OCI-M1 (cell line): ENCODE measurements around the gene MLPH.

ENCODE experiments used
- DNase-seq: peaks from one replicate; lab custom pipeline; 2025; lab: John Stamatoyannopoulos, UW

The MLPH gene

DNA sequence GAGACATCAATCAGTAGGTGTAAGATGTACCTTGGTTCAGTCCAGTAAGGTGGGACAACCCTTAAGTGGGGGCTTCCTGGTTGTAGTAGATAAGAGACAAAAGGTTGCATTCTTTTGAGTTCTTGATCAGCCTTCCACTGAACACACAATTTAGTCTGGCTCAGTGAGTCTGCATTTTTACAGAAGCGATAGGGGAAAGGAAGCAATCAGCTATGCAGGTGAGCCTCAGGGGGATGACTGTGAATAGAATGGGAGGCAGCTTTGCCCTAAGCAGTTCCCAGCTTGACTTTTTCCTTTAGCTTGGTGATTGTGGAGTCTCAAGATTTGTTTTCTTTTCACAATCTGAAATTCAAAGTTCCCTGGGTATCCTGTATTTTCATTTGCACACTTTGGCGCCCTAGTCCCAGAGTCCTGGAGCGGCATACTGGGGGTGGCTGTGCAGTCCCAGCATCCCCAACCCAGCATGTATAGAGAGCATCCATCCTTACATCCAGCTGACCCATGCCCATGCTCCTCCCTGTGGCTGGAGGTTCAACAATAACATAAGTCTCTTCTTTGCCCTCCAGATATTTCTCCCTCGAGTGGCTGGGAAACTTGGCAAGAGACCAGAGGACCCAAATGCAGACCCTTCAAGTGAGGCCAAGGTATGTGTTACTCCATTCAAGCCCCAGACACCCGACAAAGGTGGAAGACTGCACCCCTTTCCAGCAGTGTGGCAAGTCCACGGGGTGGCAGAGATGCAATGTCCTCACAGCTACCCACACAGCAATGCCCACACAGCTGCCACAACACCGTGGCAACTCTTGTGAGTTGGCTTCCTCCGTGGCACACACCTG lies 59.2 kb downstream of the MLPH start:
- no peak for DNase-seq

DNA sequence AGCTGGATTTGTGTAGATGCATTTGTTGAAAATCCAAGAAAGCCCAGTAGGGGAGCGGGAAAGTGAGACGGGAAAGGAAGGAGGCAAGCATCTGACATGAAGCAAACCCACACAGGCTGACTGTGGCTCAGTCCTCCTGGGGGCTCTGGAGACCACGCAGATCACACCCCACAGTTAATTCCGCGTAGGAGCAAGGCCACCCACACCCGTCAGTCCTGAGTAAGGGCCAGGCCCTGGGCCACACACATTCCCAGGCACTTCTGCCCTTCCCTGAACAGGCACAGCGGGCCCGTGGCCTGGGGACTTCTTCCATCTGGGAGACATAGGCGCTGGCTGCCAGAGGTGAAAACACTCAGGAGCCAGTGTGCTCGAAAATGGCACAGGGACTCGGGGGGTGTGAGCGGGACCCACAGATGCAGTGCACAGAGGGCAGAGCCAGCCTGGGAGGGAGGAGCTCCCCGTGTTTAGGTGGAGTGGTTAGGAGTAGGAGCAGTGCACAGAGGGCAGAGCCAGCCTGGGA lies 59.9 kb downstream of the MLPH start:
- DNase-seq, result no peak

DNA sequence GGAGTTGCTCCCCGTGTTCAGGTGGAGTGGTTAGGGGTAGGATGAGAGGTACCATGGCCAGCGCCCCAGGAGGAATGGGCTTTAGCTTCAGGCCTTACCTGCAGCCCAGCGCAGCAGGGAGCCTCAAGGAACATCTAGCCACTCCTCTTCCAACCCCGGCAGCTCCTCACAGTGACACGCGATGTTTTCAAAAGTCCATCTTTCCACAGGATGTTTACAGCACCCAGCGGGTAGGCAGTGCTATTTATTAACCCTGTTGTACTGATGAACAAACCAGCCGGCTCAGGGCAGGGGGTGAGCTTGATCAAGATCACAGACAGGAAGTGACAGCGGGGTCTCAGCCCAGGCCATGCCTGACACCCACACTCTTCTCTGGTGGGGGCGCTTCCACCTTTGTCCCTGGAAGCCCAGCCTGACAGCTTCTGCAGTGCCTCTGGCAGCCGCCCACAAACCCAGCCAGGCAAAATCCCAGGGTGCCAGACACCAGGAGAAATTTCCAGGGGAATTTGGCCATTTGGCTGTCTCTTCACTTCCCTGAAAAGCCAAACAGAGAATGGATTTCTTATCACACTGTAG lies 60.9 kb downstream of the MLPH start:
- no peak for DNase-seq

DNA sequence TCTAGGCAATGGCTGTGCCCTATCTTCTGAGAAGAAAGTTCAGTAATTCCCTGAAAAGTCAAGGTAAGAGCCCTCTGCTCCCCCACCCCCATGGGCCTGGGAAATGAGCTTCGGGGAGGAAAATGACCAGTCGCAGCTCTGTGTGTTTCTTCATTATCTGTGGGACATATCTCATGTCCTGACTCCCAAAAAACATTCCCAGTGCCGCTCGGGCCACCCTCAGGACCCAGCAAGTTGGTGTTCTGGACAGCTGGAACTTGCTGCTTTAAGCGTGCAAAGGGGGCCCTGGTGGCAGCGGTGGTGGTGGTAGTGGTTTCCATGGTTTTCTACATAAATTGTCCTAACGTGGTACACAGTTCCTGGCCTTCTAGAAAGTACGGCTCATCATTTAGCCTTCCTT lies 62.2 kb downstream of the MLPH start:
- DNase-seq, result no peak

DNA sequence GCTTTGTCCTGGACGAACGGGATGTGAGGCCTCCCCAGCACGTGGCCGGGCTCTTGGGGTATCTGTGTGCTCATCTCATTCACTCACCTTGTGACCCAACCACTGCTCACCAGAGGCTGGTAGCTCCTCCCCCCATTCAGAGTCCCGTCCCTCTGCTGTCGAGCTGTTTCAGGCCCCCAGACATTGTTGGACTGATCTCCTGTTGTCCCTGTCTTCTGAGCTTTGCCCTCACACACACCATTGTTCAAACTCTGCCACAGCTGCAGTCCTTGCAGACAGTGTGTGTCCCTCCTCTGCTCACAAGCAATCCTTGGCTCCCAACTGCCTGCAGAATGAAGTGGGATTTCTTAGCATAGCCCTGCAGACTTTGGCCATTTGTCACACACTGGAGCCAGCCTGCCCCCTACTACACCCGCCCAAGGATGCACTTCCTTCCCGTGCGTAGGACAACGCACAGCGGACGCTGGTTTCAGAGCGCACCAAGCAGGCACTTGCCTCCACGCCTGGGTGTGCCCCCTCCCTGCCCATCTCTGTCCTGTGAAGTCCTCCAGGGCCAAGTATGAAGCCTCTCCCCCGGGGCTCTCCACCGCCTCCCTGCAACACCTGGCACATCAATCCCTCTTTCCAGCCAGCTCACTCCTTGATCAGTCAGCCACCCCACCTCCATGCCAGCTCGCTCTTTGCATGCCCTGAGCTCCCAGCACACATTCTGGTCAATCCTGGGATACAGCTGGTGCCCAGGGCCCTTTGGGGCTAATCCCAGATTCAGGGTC lies 62.8 kb downstream of the MLPH start:
- no peak for DNase-seq

DNA sequence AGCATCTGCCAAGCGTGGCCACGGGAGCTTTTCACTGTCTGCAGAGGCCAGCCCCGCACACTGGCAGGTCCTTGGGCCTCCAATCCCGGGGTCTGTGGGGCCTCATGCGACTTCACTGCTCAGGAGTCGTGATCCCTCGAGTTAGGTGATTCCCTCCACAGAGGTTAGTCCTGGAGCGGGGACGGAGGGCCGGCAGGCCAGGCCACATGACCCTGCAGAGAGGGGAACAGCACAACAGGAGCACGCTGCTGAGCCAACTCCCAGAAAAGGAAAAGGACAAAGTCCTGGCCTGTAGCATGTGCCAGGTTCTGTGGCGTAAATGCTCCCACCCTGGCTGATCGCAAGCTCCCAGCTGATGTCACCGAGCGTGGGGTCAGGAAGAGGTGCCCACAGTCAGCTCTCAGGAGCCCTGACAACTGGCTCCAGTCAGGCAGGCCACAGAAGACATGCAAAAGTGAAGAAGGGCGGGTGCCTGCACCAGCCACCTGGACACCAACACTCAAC lies 64.1 kb downstream of the MLPH start:
- no peak for DNase-seq

DNA sequence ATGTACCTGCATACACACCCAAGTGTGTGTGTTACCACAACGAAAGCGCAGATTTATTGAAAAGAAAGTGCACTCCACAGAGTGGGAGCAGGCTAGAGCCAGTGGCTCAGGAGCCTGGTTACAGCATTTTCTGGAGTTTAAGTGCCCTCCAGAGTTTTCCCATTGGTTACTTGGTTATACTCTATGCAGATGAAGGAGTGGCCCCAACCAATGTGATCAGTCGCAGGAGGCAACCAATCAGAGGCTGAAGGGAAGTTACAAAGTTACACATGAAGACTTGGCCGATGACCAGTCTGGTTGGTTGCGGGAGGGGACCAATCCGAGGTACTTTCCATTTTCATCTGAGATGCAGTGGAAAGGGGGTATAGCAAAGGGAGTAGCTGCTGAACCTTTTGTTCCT lies 65.9 kb downstream of the MLPH start:
- no peak for DNase-seq

DNA sequence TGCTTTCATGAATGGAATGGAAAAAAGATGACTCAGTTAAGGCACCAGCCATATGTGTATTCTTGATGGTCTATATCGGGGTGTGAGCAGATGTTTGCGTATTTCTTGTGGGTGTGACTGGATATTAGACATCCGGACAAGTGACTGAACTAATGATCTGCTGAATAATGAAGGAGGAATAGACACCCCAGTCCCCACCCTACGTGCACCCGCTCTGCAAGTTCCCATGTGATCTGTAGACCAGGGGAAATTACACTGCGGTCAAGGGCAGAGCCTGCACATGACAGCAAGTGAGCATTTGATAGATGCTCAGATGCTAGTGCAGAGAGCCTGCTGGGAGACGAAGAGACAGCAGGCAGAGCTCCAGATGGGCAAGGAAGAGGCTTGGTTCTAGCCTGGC lies 66.9 kb downstream of the MLPH start:
- DNase-seq, result no peak

DNA sequence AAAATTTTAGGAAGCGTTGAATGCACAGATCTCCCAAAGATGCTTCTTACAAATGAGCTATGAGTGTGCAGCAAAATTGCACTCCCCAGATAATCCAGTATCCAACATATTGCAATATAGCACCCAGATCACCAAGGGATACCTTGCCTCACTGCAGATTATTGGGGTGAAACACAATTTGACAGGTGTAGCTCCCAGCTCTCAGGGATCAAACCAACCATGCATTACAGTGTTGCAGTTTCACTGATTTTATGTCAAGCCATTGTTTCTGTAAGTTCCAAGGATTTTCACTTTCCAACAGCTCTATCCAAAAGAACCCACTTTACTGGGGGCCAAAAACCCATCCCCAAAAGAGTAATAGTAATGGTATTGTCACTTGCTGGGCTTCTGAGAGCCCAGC lies 68.5 kb downstream of the MLPH start:
- DNase-seq, result no peak

DNA sequence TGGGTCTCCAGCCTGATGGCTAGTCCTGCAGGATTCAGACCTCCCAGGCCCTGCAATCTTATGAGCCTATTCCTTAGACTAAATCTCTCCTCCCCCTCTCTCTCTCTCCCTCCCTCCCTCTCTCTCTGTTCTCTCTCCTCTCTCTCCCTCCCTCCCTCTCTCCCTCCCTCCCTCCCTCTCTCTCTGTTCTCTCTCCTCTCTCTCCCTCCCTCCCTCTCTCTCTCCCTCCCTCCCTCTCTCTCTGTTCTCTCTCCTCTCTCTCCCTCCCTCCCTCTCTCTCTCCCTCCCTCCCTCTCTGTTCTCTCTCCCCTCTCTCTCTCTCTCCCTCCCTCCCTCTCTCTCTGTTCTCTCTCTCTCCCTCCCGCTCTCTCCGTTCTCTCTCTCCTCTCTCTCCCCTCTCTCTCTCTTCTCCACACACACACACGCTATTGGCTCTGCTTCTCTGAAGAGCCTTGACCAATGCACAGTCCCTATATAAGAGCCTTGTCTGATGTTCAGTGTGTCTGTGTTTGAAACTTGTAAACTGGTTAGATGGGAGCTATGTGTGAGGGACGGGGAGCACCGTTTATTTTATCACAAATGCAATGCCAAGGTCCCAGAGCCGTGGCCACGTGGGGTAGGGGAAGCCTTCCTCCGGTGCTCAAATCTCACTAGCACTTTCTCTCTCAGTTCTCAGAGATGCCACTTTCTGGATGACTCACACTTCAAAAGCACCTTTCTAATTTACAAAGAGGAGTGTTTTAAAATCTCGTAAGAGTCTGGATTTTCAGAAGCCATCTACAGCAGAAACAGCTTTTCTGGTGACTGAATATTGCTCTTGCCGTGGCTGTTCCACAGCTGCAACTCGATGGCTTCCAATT lies 70.0 kb downstream of the MLPH start:
- DNase-seq, result no peak

DNA sequence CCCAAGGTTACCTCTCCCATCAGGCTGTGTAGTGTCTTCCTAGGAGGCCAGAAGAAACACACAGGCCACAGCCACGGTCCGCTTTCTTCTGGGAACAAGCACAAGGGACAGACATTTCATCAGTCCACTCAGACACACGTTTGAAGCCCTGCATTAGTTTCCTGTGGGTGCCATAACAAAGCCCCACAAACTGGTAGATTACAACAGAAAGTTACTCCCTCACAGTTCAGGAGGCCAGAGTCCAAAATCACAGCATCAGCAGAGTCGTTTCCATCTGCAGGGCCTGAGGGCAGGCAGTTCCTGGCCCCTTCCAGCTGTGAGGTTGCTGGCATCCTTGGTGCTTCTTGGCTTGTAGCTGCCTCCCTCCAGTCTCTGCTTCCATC lies 70.6 kb downstream of the MLPH start:
- no peak for DNase-seq

DNA sequence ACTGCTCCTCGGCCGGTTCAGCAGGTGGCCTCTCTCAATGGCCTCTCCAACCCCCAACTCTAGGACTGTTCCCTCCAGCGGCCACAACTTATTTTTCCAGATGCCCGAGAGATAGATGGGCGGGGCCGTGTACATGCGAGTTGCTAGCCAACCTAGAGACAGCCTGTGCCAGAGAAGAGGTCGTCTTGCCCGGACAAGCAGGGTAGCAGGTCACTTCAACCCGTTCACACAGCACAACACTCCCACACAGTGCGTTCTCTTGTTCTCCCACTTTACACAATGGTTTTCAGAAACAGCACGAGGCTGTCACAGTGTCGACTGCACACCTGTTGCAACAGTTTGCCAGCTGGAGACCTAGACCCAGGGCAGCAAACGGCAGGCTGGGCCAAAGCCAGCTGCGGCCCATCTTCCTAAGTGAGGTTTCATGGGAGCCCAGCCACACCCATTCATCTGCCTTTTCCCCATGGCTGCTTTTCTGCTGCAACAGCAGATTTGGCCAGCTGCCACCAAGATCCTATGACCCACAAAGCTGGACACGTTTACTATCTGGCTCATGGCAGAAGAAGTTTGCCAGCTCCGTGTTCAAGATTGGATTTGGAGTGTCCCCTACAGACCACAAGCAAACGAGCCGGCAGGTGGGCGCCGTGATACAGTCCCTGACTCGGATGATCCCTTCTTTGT lies 72.0 kb downstream of the MLPH start:
- DNase-seq, result peak; percentile 11

DNA sequence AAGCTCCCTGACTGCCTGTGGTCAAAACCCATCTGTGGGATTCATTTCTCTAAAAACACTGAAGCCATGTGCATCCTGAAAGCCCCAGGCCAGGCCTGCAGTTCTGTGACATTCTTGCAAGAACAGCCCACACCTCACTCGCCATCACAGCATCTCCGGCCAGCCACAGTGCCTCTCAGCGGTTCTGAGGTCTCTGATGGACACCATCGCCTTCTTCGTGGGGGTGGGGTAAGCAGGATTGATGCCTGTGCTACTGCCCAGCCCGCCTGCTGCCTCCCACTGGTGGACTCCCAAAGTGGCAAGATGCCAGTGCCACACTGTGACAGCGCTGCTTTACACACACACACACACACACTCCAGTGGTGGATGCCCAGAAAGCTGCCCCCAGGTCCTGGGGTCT lies 74.2 kb downstream of the MLPH start:
- no peak for DNase-seq

DNA sequence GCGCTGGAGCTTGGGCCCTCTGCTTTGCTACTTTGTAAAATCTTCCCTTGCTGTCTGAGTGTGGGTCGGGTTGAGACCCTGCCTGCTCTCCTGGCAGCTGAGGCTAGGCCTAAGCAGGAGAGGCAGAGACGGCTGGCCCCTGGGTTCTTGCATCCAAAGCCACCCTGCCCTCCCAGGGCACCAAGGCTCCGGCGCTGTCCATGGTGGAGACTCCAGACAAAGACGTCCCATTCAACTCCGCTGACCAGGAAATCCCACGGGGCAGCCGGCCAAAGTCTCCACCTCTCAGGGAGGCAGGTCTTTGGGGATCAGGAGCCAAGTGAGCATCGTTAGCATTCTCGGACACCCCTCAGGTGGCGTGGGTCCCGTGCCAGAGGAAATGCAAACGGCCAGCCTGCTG lies 76.8 kb downstream of the MLPH start:
- DNase-seq, result no peak

DNA sequence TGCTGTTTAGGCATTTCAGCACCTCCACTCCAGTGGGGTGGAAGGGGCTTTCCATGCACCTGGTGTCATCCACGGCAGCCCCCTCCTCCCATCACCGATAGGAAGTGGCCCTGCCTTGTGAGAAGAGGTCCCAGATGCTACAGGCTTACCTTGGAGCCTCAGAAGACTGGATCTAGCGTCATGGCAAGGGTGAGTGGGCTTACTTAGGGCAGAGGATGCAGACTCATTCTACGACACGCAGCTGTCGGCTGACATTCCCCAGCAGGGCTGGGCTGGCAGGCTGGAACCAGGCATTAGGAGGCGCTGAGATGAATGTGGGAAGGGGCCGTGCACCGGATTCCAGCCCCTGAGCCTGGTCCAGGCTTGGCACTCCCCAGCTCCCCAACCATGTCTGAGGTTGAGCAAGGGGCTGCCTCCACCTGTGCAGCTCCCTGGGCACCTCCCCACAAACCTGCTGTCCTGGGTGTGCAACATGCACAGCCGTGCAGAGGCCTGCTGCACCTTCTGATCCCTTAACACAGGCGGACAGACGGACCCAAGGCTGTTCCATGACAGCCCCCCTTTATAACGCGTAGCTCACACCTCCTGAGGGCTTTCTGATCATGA lies 77.6 kb downstream of the MLPH start:
- no peak for DNase-seq

DNA sequence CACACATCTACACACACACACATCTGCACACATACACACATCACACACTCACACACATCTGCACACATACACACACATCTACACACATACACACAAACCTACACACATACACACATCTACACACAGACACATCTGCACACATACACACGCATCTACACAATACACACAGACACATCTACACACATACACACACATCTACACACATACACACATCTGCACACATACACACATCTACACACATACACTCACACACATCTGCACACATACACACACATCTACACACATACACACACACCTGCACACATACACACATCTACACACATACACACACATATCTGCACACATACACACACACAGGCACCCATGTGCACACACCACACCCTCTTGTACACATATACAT lies 78.9 kb downstream of the MLPH start:
- no peak for DNase-seq

DNA sequence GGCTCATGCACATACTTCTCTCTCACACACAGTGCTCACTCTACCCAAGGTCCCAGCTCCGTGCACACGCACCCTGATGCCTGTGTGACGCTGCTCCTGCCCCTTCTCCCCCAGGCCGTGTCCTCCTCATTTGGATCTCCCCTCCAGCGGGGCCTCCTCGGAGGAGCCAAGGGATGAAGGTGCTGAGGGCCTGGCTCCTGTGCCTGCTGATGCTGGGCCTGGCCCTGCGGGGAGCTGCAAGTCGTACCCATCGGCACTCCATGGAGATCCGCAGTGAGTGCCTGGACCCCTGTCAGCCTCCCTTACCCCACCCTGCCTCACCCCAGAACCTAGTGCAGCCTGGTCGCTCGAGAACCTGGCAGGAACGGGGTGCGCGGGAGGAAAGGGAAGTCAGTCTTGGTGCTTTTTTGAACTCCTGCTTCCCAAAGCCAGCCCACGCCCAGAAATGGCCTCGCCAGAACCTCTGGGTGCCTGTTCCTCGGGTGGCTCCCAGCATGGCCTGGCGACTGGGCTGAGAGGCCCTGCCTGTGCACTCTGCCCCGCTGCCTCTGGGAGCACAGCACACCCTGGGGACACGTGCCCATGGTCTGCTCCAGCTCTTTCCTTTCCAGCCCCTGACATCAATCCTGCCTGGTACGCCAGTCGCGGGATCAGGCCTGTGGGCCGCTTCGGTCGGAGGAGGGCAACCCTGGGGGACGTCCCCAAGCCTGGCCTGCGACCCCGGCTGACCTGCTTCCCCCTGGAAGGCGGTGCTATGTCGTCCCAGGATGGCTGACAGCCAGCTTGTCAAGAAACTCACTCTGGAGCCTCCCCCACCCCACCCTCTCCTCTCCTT lies 79.6 kb downstream of the MLPH start, which contains the start of gene PRLH:
TSS of gene PRLH (plus strand) at position 174 of the 835 bp plus-strand sequence. CDS start at position 174, 0 bp downstream.
- DNase-seq, result no peak

DNA sequence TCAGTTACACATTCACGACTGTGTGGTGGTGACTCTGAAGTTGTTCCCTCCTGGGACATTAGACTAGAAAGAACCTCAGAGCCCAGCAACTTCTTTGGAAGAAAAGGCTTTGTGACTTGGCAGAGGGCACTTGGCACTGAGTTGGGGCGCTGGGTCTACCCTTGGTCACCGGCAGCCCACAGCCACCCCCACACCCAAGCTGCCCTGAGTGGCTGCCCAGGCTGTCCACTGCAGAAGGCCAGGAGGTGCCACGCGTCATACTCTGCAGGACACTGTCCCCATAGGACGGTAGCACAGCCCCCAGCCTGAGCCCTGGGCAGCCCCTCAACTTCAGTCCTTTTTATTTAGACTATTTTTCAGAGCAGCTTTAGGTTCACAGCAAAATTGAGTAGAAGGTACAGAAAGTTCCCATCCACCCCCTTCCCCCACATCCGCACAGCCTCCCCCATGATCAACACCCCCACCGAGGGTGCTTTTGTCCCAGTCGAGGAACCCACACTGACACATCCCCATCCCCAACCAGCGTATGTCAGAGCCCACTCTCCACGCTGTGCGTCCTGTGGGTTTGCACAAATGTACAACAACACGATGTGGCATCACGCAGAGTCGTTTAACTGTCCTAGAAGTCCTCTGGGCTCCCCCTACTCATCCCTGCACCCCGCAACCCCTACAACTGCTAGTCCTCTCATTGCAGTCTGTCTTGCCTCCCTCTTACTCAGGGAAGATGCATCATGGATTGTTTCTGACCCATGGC lies 80.4 kb downstream of the MLPH start:
- DNase-seq, result no peak

DNA sequence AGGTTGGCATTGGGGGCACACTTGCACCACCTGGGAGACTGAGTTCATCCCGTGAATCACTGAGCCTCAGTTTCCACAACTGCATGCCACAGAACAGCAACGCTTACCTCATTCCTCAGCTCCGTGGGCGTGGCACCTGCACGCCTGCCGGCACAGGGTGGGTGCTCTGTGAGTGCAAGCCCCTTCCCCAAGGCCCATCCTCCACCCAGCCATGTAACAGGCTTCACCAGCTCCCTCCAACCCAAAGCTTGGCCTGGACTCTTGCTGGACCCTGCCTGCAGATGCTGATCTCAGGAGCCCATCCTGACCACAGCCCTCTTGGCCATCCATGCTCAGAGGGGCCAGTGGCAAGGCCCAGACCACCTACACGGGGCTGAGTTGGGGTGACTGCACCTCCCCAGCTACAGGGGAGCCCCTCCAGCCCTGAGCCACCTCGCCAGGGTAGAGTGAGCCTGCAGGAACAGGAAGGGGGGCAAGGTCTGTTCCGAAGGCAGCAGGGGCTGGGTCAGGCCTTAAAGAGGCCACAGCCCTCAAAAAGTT lies 81.1 kb downstream of the MLPH start:
- DNase-seq, result no peak
